Measurements from ENCODE around the gene LONRF2. TPM values are rescaled to one million over a fixed set of nuclear protein-coding genes. Genes with fewer than 3 reads are reported as not detected.

LONRF2 gene
- polyA plus RNA-seq, 1 donor (not counting 4 experiments of a cell fraction or from before 2014, with no cell fraction given): not detected

DNA sequence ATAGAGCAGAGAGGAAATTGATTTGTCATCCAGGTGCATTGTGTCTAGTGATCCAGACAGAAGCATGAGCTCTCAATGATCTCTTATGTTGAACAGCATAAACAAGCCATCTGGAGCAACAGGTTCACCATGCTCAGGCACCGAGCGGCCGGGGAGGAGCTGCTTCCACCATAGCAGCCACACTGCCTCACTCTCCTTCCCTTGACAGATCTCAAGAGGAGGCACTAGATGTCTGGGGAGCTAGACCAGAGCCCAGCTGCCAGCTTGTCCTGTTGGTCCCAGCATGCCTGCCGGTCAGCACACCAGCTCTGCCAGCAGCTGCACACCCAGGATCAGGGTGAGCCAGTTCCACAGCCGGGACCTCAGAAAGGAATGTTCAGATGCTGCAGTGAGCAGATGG, 17.5 kb upstream of the LONRF2 start:
- DNase-seq (ENCODE audit: low read depth, low spot score) (no peak), FAIRE-seq (no peak)
- H4K20me1 ChIP-seq (ENCODE audit: control insufficient read depth, extremely low read depth, insufficient read depth, low read length): no peaks in the 10 kb centered on the region
- no peaks in the 10 kb centered on the region for H3K4me1 ChIP-seq (ENCODE audit: control insufficient read depth, extremely low read depth, insufficient read depth, low read length)
- H3K79me2 ChIP-seq (ENCODE audit: control insufficient read depth, insufficient read depth, low read length): no peaks in the 10 kb centered on the region
- no peaks in the 10 kb centered on the region for H3K9me3 ChIP-seq (ENCODE audit: control insufficient read depth, low read depth, low read length)
- no peak overlapping the region for H3K4me2 ChIP-seq (ENCODE audit: control insufficient read depth, extremely low read depth, insufficient read depth, low read depth, low read length)
- no peak overlapping the region for H3K4me3 ChIP-seq (ENCODE audit: control insufficient read depth in 2 of 3, extremely low read depth in 1 of 3, insufficient read depth in 2 of 3, low read depth in 1 of 3, low read length in 3 of 3)
- no peak overlapping the region for H2AFZ ChIP-seq (ENCODE audit: control insufficient read depth, low read length)
- no peak for TF ChIP-seq EZH2 (IDR thresholded peaks at IDR 0.05; ENCODE audit: low read length)
- TF ChIP-seq, protein P1, sequence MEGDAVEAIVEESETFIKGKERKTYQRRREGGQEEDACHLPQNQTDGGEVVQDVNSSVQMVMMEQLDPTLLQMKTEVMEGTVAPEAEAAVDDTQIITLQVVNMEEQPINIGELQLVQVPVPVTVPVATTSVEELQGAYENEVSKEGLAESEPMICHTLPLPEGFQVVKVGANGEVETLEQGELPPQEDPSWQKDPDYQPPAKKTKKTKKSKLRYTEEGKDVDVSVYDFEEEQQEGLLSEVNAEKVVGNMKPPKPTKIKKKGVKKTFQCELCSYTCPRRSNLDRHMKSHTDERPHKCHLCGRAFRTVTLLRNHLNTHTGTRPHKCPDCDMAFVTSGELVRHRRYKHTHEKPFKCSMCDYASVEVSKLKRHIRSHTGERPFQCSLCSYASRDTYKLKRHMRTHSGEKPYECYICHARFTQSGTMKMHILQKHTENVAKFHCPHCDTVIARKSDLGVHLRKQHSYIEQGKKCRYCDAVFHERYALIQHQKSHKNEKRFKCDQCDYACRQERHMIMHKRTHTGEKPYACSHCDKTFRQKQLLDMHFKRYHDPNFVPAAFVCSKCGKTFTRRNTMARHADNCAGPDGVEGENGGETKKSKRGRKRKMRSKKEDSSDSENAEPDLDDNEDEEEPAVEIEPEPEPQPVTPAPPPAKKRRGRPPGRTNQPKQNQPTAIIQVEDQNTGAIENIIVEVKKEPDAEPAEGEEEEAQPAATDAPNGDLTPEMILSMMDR (optimal IDR thresholded peaks at IDR 0.05 in 1 of 3, IDR thresholded peaks at IDR 0.05 in 1 of 3, conservative IDR thresholded peaks at IDR 0.05 in 1 of 3; ENCODE audit: extremely low read depth in 1 of 3, insufficient read depth in 2 of 3, low read length in 3 of 3): no peak
- H3K27ac ChIP-seq (ENCODE audit: control insufficient read depth, insufficient read depth, low read length): no peak overlapping the region
- no peaks in the 10 kb centered on the region for H3K36me3 ChIP-seq (ENCODE audit: control insufficient read depth in 2 of 2, extremely low read depth in 1 of 2, insufficient read depth in 2 of 2, low read length in 2 of 2)
- no peak overlapping the region for H3K9ac ChIP-seq (ENCODE audit: control insufficient read depth, extremely low read depth, insufficient read depth, low read length)
- no peaks in the 10 kb centered on the region for H3K9me1 ChIP-seq (ENCODE audit: control insufficient read depth, extremely low read depth, insufficient read depth, low read length)
- no peaks in the 10 kb centered on the region for H3K27me3 ChIP-seq (ENCODE audit: control insufficient read depth, extremely low read depth, insufficient read depth, low read length)
- dilution Hi-C loops (cut with MboI; ENCODE audit: extremely low pct_ligation_motif_present, low sequenced_read_pairs): no loop called here

DNA sequence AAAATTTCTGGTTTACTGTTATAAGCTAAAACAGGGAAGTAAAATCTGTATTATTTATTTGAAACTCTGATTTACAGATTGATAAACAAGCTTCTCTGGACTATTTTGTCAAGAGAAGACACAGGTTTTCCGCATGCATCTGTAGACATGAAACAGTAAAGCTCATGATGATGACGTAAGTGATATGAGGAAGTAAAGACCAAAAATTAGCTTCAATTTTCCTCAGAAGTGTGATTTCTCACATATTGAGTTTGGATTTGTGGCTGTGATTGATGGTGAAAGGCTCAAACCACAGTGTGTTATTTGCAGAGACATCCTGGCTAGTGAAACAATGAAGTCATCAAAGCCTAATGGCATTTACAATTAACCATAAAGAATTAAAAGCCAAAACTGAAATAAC, 12.6 kb upstream of the LONRF2 start:
- no peak for DNase-seq (ENCODE audit: low read depth, low spot score)
- no peak overlapping the region for H3K4me3 ChIP-seq (ENCODE audit: control insufficient read depth in 2 of 3, extremely low read depth in 1 of 3, insufficient read depth in 2 of 3, low read depth in 1 of 3, low read length in 3 of 3)
- no peak overlapping the region for H2AFZ ChIP-seq (ENCODE audit: control insufficient read depth, low read length)
- dilution Hi-C loops (cut with MboI; ENCODE audit: extremely low pct_ligation_motif_present, low sequenced_read_pairs): no loop called here
- H4K20me1 ChIP-seq (ENCODE audit: control insufficient read depth, extremely low read depth, insufficient read depth, low read length): no peaks in the 10 kb centered on the region
- no peaks in the 10 kb centered on the region for H3K79me2 ChIP-seq (ENCODE audit: control insufficient read depth, insufficient read depth, low read length)
- no peaks in the 10 kb centered on the region for H3K9me1 ChIP-seq (ENCODE audit: control insufficient read depth, extremely low read depth, insufficient read depth, low read length)
- H3K27me3 ChIP-seq (ENCODE audit: control insufficient read depth, extremely low read depth, insufficient read depth, low read length): no peaks in the 10 kb centered on the region
- FAIRE-seq: no peak
- no peaks in the 10 kb centered on the region for H3K9me3 ChIP-seq (ENCODE audit: control insufficient read depth, low read depth, low read length)
- no peak overlapping the region for H3K4me2 ChIP-seq (ENCODE audit: control insufficient read depth, extremely low read depth, insufficient read depth, low read depth, low read length)
- no peaks in the 10 kb centered on the region for H3K36me3 ChIP-seq (ENCODE audit: control insufficient read depth in 2 of 2, extremely low read depth in 1 of 2, insufficient read depth in 2 of 2, low read length in 2 of 2)
- no peak overlapping the region for H3K27ac ChIP-seq (ENCODE audit: control insufficient read depth, insufficient read depth, low read length)
- no peaks in the 10 kb centered on the region for H3K4me1 ChIP-seq (ENCODE audit: control insufficient read depth, extremely low read depth, insufficient read depth, low read length)
- TF ChIP-seq EZH2 (IDR thresholded peaks at IDR 0.05; ENCODE audit: low read length): no peak
- TF ChIP-seq, protein P1 (optimal IDR thresholded peaks at IDR 0.05 in 1 of 3, IDR thresholded peaks at IDR 0.05 in 1 of 3, conservative IDR thresholded peaks at IDR 0.05 in 1 of 3; ENCODE audit: extremely low read depth in 1 of 3, insufficient read depth in 2 of 3, low read length in 3 of 3): no peak
- no peak overlapping the region for H3K9ac ChIP-seq (ENCODE audit: control insufficient read depth, extremely low read depth, insufficient read depth, low read length)

All from keratinocyte (primary cell).